GM13977 (cell line): Measurements from ENCODE around the gene OR14A2.
"Not testable (repeated sequence)": the region's sequence is repeated elsewhere in the genome, so short reads cannot be mapped to it uniquely, and the experiment has no call there.

Experiments
- DNase-seq: peaks from one replicate; pipeline ENCODE4 v3.0.0; 2012; ENCODE audit warnings: low spot score
- in situ Hi-C: fragments of 300-500 bp; cut with MboI; formaldehyde crosslinking; loops from one replicate; pipeline ENCODE4 v1.12.0; 2022; ENCODE audit warnings: low sequenced_read_pairs, low pct_unique_long_range_greater_than_20kb, mixed read lengths, inconsistent platforms; ENCODE audit not compliant: unreplicated experiment
- TF ChIP-seq, protein P1 (sequence below): IDR thresholded peaks from 2 replicates; pipeline ENCODE4 v1.5.1; 2012; ENCODE audit warnings: mild to moderate bottlenecking, control low read depth; ENCODE audit not compliant: insufficient read depth; ENCODE audit errors: extremely low read depth, missing control alignments

The OR14A2 gene

GRCh38 chr1:247748041-247748440, at the start of gene OR14A2:
Gene OR14A2, minus strand, starts transcription at chr1:247748141.
- TF ChIP-seq, protein P1, sequence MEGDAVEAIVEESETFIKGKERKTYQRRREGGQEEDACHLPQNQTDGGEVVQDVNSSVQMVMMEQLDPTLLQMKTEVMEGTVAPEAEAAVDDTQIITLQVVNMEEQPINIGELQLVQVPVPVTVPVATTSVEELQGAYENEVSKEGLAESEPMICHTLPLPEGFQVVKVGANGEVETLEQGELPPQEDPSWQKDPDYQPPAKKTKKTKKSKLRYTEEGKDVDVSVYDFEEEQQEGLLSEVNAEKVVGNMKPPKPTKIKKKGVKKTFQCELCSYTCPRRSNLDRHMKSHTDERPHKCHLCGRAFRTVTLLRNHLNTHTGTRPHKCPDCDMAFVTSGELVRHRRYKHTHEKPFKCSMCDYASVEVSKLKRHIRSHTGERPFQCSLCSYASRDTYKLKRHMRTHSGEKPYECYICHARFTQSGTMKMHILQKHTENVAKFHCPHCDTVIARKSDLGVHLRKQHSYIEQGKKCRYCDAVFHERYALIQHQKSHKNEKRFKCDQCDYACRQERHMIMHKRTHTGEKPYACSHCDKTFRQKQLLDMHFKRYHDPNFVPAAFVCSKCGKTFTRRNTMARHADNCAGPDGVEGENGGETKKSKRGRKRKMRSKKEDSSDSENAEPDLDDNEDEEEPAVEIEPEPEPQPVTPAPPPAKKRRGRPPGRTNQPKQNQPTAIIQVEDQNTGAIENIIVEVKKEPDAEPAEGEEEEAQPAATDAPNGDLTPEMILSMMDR = no peak
- DNase-seq = no peak
- in situ Hi-C loops = no loop called here

- no peak for DNase-seq
These were observed 49.6 kb upstream of the OR14A2 start for GRCh38 chr1:247797518-247797917.

DNA sequence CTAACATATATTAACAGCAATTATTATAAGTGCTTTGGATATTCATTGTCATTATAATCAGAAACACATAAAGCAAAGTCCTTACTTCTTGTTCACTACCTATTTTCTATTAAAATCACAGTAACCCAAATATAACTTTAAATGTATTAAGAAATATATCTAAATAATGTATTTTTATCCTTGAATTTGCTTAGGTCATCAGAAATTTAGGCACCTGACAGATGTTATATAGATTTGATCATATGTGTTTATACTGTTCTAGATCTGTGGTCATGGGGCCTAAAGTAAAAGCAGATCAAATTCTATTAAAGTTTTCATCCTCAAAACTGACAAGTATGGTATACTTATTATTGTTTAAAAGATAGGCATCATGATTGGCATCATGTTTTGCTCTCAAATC, 21.7 kb upstream of the OR14A2 start:
- TF ChIP-seq, protein P1 = no peak
- no peak for DNase-seq
- in situ Hi-C loops = no loop called here

More at GRCh38 chr1:247797518-247797917, 49.6 kb upstream of the OR14A2 start:
- in situ Hi-C loops = no loop called here
- TF ChIP-seq, protein P1 = no peak

- no peak for DNase-seq
- in situ Hi-C loops = no loop called here
- TF ChIP-seq, protein P1 = no peak
These were observed 12.5 kb upstream of the OR14A2 start, which contains the start of gene OR1C1 for GRCh38 chr1:247760456-247760855. Gene OR1C1, minus strand, starts transcription at chr1:247760556. Its CDS starts 2,150 bp downstream, at chr1:247758406.

DNA sequence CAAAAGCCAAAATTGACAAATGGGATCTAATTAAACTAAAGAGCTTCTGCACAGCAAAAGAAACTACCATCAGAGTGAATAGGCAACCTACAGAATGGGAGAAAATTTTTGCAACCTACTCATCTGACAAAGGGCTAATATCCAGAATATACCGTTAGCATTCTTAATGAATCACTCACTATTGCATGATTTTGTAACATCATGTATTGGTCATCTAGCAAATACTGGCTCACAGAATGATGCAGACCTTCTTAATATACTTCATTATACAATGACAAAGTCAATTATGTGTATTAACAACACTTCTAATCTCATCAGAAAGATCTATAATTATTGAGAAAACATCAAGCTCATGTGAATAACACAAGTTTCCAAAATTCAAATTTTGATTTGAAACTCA, 6.4 kb upstream of the OR14A2 start:
- in situ Hi-C loops, DNase-seq: not testable (repeated sequence)

GRCh38 chr1:247749870-247750269, 1.9 kb upstream of the OR14A2 start:
- TF ChIP-seq, protein P1 = no peak
- DNase-seq = no peak
- in situ Hi-C loops = no loop called here

DNA sequence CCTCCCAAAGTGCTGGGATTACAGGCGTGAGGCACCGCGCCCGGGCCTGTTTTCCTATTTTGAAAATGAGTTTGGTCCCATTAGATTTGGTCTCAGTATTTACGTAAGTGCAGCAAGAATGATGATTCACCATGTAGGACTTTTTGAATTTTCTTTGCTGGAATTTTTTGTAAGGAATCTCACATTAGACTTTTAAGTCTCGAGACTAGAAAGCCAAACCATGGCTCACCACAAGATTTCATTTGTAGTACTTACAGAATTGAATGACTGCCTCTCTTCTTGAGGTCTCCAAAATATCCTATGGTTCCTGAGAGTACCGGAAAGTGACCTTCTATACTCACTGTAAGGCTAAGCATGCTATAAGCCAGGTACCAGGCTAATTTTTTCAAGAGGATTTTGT, 325 bp downstream of the OR14A2 start:
- TF ChIP-seq, protein P1 = no peak
- DNase-seq = no peak
- in situ Hi-C loops = no loop called here
